IMR-90 (cell line): ENCODE results near the gene VRTN. TPM values are rescaled to one million over a fixed set of nuclear protein-coding genes. Genes with fewer than 3 reads are reported as not detected.
A peak's percentile ranks its signal among the peaks of the same experiment; 100 is the strongest.

Experiments
- ATAC-seq: fragments of 200-7000 bp; cut with Tn5 transposase; 2 replicates; pipeline ENCODE4 v1.9.1; 2020; ENCODE audit warnings: low read depth, mild to moderate bottlenecking, moderate library complexity
- BruUV-seq: library from RNA; stranded (reverse); fragments of 400-500 nt; replicated peaks from 2 replicates; lab custom pipeline; 2021; lab: Mats Ljungman, UMichigan
- CTCF ChIA-PET: fragments of 300-600 bp; formaldehyde crosslinking; extraction: SDS; loops from one replicate; lab custom pipeline; 2021; ENCODE audit warnings: antibody characterized with exemption; lab: Yijun Ruan, JAX
- POLR2A ChIA-PET: fragments of 300-600 bp; sonication (Branson Sonifier 250); formaldehyde crosslinking; loops from one replicate; lab custom pipeline; 2022; ENCODE audit warnings: antibody characterized with exemption; ENCODE audit not compliant: unreplicated experiment; lab: Charles Lee
- DNase-seq: peaks from one replicate; pipeline ENCODE4 v3.0.0; 2013
- H2AFZ ChIP-seq: replicated peaks from 2 replicates; pipeline ENCODE3; 2013; ENCODE audit warnings: low read length, mild to moderate bottlenecking; ENCODE audit not compliant: poor library complexity
- H2AK5ac ChIP-seq: 2 replicates; pipeline ENCODE4 v1.6.1; 2013; ENCODE audit warnings: low read depth, low read length, inconsistent platforms
- H2AK9ac ChIP-seq: replicated peaks from 2 replicates; pipeline ENCODE3; 2013; ENCODE audit warnings: mild to moderate bottlenecking, low read depth, low read length, moderate library complexity; ENCODE audit not compliant: poor library complexity
- H2BK120ac ChIP-seq: 2 replicates; pipeline ENCODE4 v1.6.1; 2013; ENCODE audit warnings: low read depth, low read length, inconsistent platforms
- H2BK15ac ChIP-seq: 3 replicates; pipeline ENCODE4 v1.6.1; 2013; ENCODE audit warnings: low read depth, low read length, inconsistent platforms
- H2BK20ac ChIP-seq: 2 replicates; pipeline ENCODE4 v1.6.1; 2013; ENCODE audit warnings: low read depth, mild to moderate bottlenecking, inconsistent platforms, low read length, moderate library complexity
- H2BK5ac ChIP-seq: 2 replicates; pipeline ENCODE4 v1.6.1; 2013; ENCODE audit warnings: mild to moderate bottlenecking, low read depth, low read length, inconsistent platforms; ENCODE audit not compliant: poor library complexity, severe bottlenecking
- H3K14ac ChIP-seq: replicated peaks from 2 replicates; pipeline ENCODE4 v1.6.1; 2013; ENCODE audit warnings: low read depth, low read length, inconsistent platforms
- H3K18ac ChIP-seq: 2 replicates; pipeline ENCODE4 v1.6.1; 2013; ENCODE audit warnings: low read depth, low read length, control low read depth
- H3K23ac ChIP-seq: 2 replicates; pipeline ENCODE4 v1.6.1; 2013; ENCODE audit warnings: low read depth, low read length, inconsistent platforms
- H3K27ac ChIP-seq: 2 replicates; pipeline ENCODE4 v1.5.1; 2013; ENCODE audit warnings: mild to moderate bottlenecking, control low read depth, low read length; ENCODE audit not compliant: insufficient read depth
- H3K27me3 ChIP-seq: 2 replicates; pipeline ENCODE4 v1.6.1; 2013; ENCODE audit warnings: low read length; ENCODE audit not compliant: control insufficient read depth, insufficient read depth
- H3K36me3 ChIP-seq: 2 replicates; pipeline ENCODE4 v1.6.1; 2013; ENCODE audit warnings: low read length, mixed read lengths; ENCODE audit not compliant: control insufficient read depth, insufficient read depth
- H3K4ac ChIP-seq: 2 replicates; pipeline ENCODE4 v1.6.1; 2013; ENCODE audit warnings: low read depth, low read length, inconsistent platforms
- H3K4me1 ChIP-seq: 2 replicates; pipeline ENCODE4 v1.6.1; 2013; ENCODE audit warnings: low read length, mixed read lengths; ENCODE audit not compliant: control insufficient read depth, insufficient read depth
- H3K4me2 ChIP-seq: 2 replicates; pipeline ENCODE4 v1.6.1; 2013; ENCODE audit warnings: low read depth, mild to moderate bottlenecking, control low read depth, low read length, moderate library complexity
- H3K4me3 ChIP-seq: 2 replicates; pipeline ENCODE4 v1.5.1; 2013; ENCODE audit warnings: low read depth, mild to moderate bottlenecking, control low read depth, low read length, moderate library complexity; ENCODE audit not compliant: insufficient read depth
- H3K56ac ChIP-seq: 2 replicates; pipeline ENCODE4 v1.6.1; 2013; ENCODE audit warnings: low read length, inconsistent platforms; ENCODE audit not compliant: insufficient read depth; ENCODE audit errors: extremely low read depth
- H3K79me1 ChIP-seq, 2 experiments: 2 replicates each; pipeline ENCODE4 v1.6.1; 2013; ENCODE audit warnings: low read length in 2 of 2, inconsistent platforms in 1 of 2, low read depth in 1 of 2
- H3K9ac ChIP-seq: 2 replicates; pipeline ENCODE4 v1.6.1; 2013; ENCODE audit warnings: low read depth, low read length, control low read depth
- H3K9me1 ChIP-seq: 2 replicates; pipeline ENCODE4 v1.6.1; 2013; ENCODE audit warnings: low read length, inconsistent platforms; ENCODE audit not compliant: insufficient read depth
- H3K9me3 ChIP-seq: 2 replicates; pipeline ENCODE4 v1.6.1; 2013; ENCODE audit warnings: low read length; ENCODE audit not compliant: control insufficient read depth, insufficient read depth
- H4K20me1 ChIP-seq: 2 replicates; pipeline ENCODE4 v1.6.1; 2013; ENCODE audit warnings: low read length, inconsistent platforms; ENCODE audit not compliant: insufficient read depth
- H4K5ac ChIP-seq: 2 replicates; pipeline ENCODE4 v1.6.1; 2013; ENCODE audit warnings: mild to moderate bottlenecking, low read depth, low read length, control low read depth
- H4K8ac ChIP-seq, 2 experiments: 2 replicates each; pipeline ENCODE4 v1.6.1; 2013; ENCODE audit warnings: low read depth in 2 of 2, low read length in 2 of 2, control low read depth in 1 of 2, inconsistent platforms in 1 of 2
- H4K91ac ChIP-seq: 2 replicates; pipeline ENCODE4 v1.6.1; 2013; ENCODE audit warnings: low read depth, low read length, inconsistent platforms; ENCODE audit not compliant: insufficient read depth
- BHLHE40 ChIP-seq: fragments of 150-350 bp; IDR thresholded peaks from 2 replicates; pipeline ENCODE4 v1.6.1; 2016; ENCODE audit warnings: mild to moderate bottlenecking, low read depth, low read length
- CTCF ChIP-seq: conservative IDR thresholded peaks from 2 replicates; pipeline ENCODE4 v1.5.1; 2012; ENCODE audit warnings: mild to moderate bottlenecking, low read depth, low read length, improper control_type of control experiment
- FOS ChIP-seq: fragments of 150-350 bp; IDR thresholded peaks from 2 replicates; pipeline ENCODE4 v1.6.1; 2016; ENCODE audit warnings: low read depth, low read length
- MAFK ChIP-seq: IDR thresholded peaks from 2 replicates; pipeline ENCODE4 v1.6.1; 2012; ENCODE audit warnings: low read depth, low read length, improper control_type of control experiment
- NFE2L2 ChIP-seq: fragments of 150-350 bp; IDR thresholded peaks from 2 replicates; pipeline ENCODE4 v1.6.1; 2016; ENCODE audit warnings: low read depth, mild to moderate bottlenecking, low read length
- POLR2A ChIP-seq: IDR thresholded peaks from 2 replicates; pipeline ENCODE4 v1.6.1; 2012; ENCODE audit warnings: mild to moderate bottlenecking, low read depth, low read length
- RFX5 ChIP-seq: IDR thresholded peaks from 2 replicates; pipeline ENCODE4 v1.8.0; 2012; ENCODE audit warnings: low read depth, mild to moderate bottlenecking, low read length, moderate library complexity
- SMC3 ChIP-seq: fragments of 150-350 bp; IDR thresholded peaks from 2 replicates; pipeline ENCODE4 v1.6.1; 2016; ENCODE audit warnings: low read depth, mild to moderate bottlenecking, antibody characterized with exemption, low read length, moderate library complexity
- WGBS, 2 experiments: methylation state at CpG; one replicate each; pipeline versions ENCODE4 v1.1.5 to v1.1.7; 2013; ENCODE audit warnings: missing lambda C conversion rate in 2 of 2; ENCODE audit not compliant: insufficient read length in 1 of 2; ENCODE audit errors: extremely low coverage in 2 of 2; 5-methylcytosine and 5-hydroxymethylcytosine counted together
- dilution Hi-C: fragments of 300-500 bp; cut with HindIII; formaldehyde crosslinking; loops from one replicate; pipeline ENCODE4 v1.14.3; 2018; ENCODE audit warnings: low sequenced_read_pairs; ENCODE audit not compliant: unreplicated experiment
- in situ Hi-C: fragments of 300-500 bp; cut with MboI; formaldehyde crosslinking; loops from 3 replicates; pipeline ENCODE4 v1.14.3; 2019; ENCODE audit warnings: low sequenced_read_pairs, inconsistent platforms, mixed read lengths
- intact Hi-C: fragments of 100-400 bp; cut with micrococcal nuclease; formaldehyde crosslinking; loops from 2 replicates; pipeline ENCODE4 v1.10.0; 2022
- polyA plus RNA-seq, 3 experiments: library from polyadenylated mRNA; depleted of rRNA; stranded (reverse); fragments of >200 nt; gene quantifications; 2 replicates each; pipeline ENCODE4 v1.2.3, GENCODE V29; 2012; ENCODE audit warnings: low replicate concordance in 1 of 3
- total RNA-seq: library from RNA; depleted of rRNA; stranded (reverse); fragments of >200 nt; gene quantifications from 2 replicates; pipeline ENCODE4 v1.2.3, GENCODE V29; 2012
- TF ChIP-seq, protein P1 (sequence below): fragments of 150-350 bp; IDR thresholded peaks from 2 replicates; pipeline ENCODE4 v1.6.1; 2016; ENCODE audit warnings: low read depth, mild to moderate bottlenecking, low read length, moderate library complexity, borderline replicate concordance

VRTN gene
- total and polyA plus RNA-seq, 2 of the 4 experiments (the other 2 are of a cell fraction): not detected

GRCh38 chr14:74400919-74401503 is 52.7 kb downstream of the VRTN start:
- no peak for DNase-seq
- dilution Hi-C loops: no loop called here
- Histone ChIP-seq H3K9me1 (no peaks in the 10 kb centered on the region), H4K91ac (no peak overlapping the region), H3K36me3 (no peaks in the 10 kb centered on the region), H3K9ac (no peak overlapping the region), H2BK120ac (no peak overlapping the region), H3K27ac (no peak overlapping the region), H3K27me3 (peaks cover 75% of the 10 kb centered on the region), H4K8ac (no peak overlapping the region), H3K79me1 (no peaks in the 10 kb centered on the region), H3K4ac (no peak overlapping the region), H3K14ac (no peak overlapping the region), H2BK5ac (no peak overlapping the region), H3K4me1 (peaks cover 4% of the 10 kb centered on the region), H3K4me3 (no peak overlapping the region), H4K5ac (no peak overlapping the region), H2AFZ (peak overlapping the region; percentile 76), H3K4me2 (no peak overlapping the region), H2BK20ac (no peak overlapping the region), H4K20me1 (no peaks in the 10 kb centered on the region), H2BK15ac (no peak overlapping the region), H3K18ac (no peak overlapping the region), H3K23ac (no peak overlapping the region; the same call in 1 of the 2 replicates), H2AK5ac (no peak overlapping the region), H3K56ac (no peak overlapping the region), H3K9me3 (no peaks in the 10 kb centered on the region), H2AK9ac (no peak overlapping the region)
- POLR2A ChIA-PET: no interaction called here
- no TSS peak for BruUV-seq
- WGBS, 2 experiments: no CpG with 5 or more reads among the region's 8 CpGs
- no peak for ATAC-seq
- in situ Hi-C loops: no loop called here
- TF ChIP-seq NFE2L2 (no peak), RFX5 (no peak), FOS (no peak), BHLHE40 (no peak), CTCF (no peak), SMC3 (no peak), MAFK (no peak), POLR2A (no peak)
- TF ChIP-seq, protein P1, sequence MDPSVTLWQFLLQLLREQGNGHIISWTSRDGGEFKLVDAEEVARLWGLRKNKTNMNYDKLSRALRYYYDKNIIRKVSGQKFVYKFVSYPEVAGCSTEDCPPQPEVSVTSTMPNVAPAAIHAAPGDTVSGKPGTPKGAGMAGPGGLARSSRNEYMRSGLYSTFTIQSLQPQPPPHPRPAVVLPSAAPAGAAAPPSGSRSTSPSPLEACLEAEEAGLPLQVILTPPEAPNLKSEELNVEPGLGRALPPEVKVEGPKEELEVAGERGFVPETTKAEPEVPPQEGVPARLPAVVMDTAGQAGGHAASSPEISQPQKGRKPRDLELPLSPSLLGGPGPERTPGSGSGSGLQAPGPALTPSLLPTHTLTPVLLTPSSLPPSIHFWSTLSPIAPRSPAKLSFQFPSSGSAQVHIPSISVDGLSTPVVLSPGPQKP: no peak
- CTCF ChIA-PET: interaction anchor here (0.5 kb wide), 2 partner anchors 31 to 47 kb away, joined by 3 read pairs; no protein-coding TSS in a partner anchor
- intact Hi-C loops: no loop called here
